AG10803 (cell line): ENCODE results near the gene KIF16B.
A peak's percentile ranks its signal among the peaks of the same experiment; 100 is the strongest.

Source experiments
- DNase-seq: peaks from one replicate; pipeline ENCODE4 v3.0.0; 2010; ENCODE audit warnings: low read depth
- H3K4me3 ChIP-seq: 2 replicates; pipeline ENCODE4 v1.5.1; 2011; ENCODE audit warnings: mild to moderate bottlenecking, low read length, control low read depth
- CTCF ChIP-seq: conservative IDR thresholded peaks from 2 replicates; pipeline ENCODE4 v1.5.1; 2011; ENCODE audit warnings: mild to moderate bottlenecking, low read length, control low read depth, inconsistent platforms

KIF16B gene

GRCh38 chr20:16537918-16538317 lies 35.3 kb downstream of the KIF16B start:
- H3K4me3 ChIP-seq: no peak overlapping the region
- no peak for DNase-seq
- no peak for TF ChIP-seq CTCF

- no peak for DNase-seq
- TF ChIP-seq CTCF: no peak
Measured at GRCh38 chr20:16537025-16537665, 36.1 kb downstream of the KIF16B start.

GRCh38 chr20:16535277-16535676 lies 38.0 kb downstream of the KIF16B start:
- DNase-seq: no peak
- TF ChIP-seq CTCF: no peak
- no peak overlapping the region for H3K4me3 ChIP-seq

More at GRCh38 chr20:16537025-16537665, 36.1 kb downstream of the KIF16B start:
- H3K4me3 ChIP-seq: no peak overlapping the region

GRCh38 chr20:16533502-16533901 lies 39.7 kb downstream of the KIF16B start:
- no peak for TF ChIP-seq CTCF
- DNase-seq: no peak
- H3K4me3 ChIP-seq: no peak overlapping the region

- no peak for TF ChIP-seq CTCF
- DNase-seq: no peak
- H3K4me3 ChIP-seq: no peak overlapping the region
Measured at GRCh38 chr20:16531485-16531884, 41.8 kb downstream of the KIF16B start.

- no peak overlapping the region for H3K4me3 ChIP-seq
- no peak for DNase-seq
- no peak for TF ChIP-seq CTCF
Measured at GRCh38 chr20:16530201-16530681, 43.0 kb downstream of the KIF16B start.

- peak; percentile 69 for DNase-seq
- no peak for TF ChIP-seq CTCF
- no peak overlapping the region for H3K4me3 ChIP-seq
Measured at GRCh38 chr20:16528078-16528477, 45.2 kb downstream of the KIF16B start.
